Activated T-cell treated with anti-CD3 and anti-CD28 coated beads, Interleukin-2, amount 50 U/mL, for 72 hours (primary cell): ENCODE data around the gene TRAM2. TPM values are rescaled to one million over a fixed set of nuclear protein-coding genes. Genes with fewer than 3 reads are reported as not detected.
A peak's percentile ranks its signal among the peaks of the same experiment; 100 is the strongest.

ENCODE experiments used
- ATAC-seq, 2 donors: fragments of 150-1000 bp; cut with Tn5 transposase; replicated peaks in 1 of 2; 2 replicates each; pipeline ENCODE4 v1.10.0; 2021; ENCODE audit warnings: moderate library complexity in 2 of 2, mild to moderate bottlenecking in 1 of 2
- DNase-seq, 2 donors: peaks; one replicate each; pipeline ENCODE4 v3.0.0; 2021 to 2022; ENCODE audit warnings: mixed read lengths in 1 of 2
- H3K27ac Mint-ChIP-seq: one replicate; pipeline ENCODE4 v1.8.0; 2022; ENCODE audit warnings: mild to moderate bottlenecking, moderate library complexity, mixed read lengths
- H3K27me3 Mint-ChIP-seq: one replicate; pipeline ENCODE4 v1.8.0; 2022; ENCODE audit warnings: low read depth, mixed read lengths
- H3K36me3 Mint-ChIP-seq, 2 donors: one replicate each; pipeline ENCODE4 v1.8.0; 2022; ENCODE audit warnings: mixed read lengths in 2 of 2, mild to moderate bottlenecking in 1 of 2; ENCODE audit not compliant: insufficient read depth in 2 of 2
- H3K4me1 Mint-ChIP-seq: one replicate; pipeline ENCODE4 v1.8.0; 2022; ENCODE audit warnings: low read depth, mixed read lengths
- H3K4me3 Mint-ChIP-seq, 2 donors: one replicate each; pipeline ENCODE4 v1.8.0; 2022; ENCODE audit warnings: mild to moderate bottlenecking in 2 of 2, mixed read lengths in 2 of 2, moderate library complexity in 2 of 2
- H3K9me3 Mint-ChIP-seq, 2 donors: one replicate each; pipeline ENCODE4 v1.8.0; 2022; ENCODE audit warnings: mixed read lengths in 2 of 2
- total RNA-seq, 2 donors: library from RNA; stranded (reverse); gene quantifications; one replicate each; pipeline ENCODE4 v1.2.3, GENCODE V29; 2022

TRAM2 gene
- total RNA-seq, 2 donors from 2014 or later, result 4.9 to 5.2 TPM

GRCh38 chr6:52603000-52603795 lies 26.3 kb upstream of the TRAM2 start:
- no peaks in the 10 kb centered on the region for H3K36me3 Mint-ChIP-seq
- peaks cover 7% of the 10 kb centered on the region for H3K27me3 Mint-ChIP-seq
- peaks cover 9% of the 10 kb centered on the region for H3K4me1 Mint-ChIP-seq
- no peak overlapping the region for H3K27ac Mint-ChIP-seq
- H3K4me3 Mint-ChIP-seq, result no peak overlapping the region
- DNase-seq, result no peak
- H3K9me3 Mint-ChIP-seq, result peaks cover 2% of the 10 kb centered on the region in 2 donors
- peak; percentile 20 to 38 for ATAC-seq

- Mint-ChIP-seq H3K4me3 (no peak overlapping the region), H3K9me3 (no peaks in the 10 kb centered on the region), H3K36me3 (no peaks in the 10 kb centered on the region), H3K4me1 (peaks cover 24% of the 10 kb centered on the region), H3K27ac (no peak overlapping the region), H3K27me3 (no peaks in the 10 kb centered on the region)
- DNase-seq, result no peak
- no peak for ATAC-seq
Observed at GRCh38 chr6:52598824-52599190, 21.9 kb upstream of the TRAM2 start.

GRCh38 chr6:52598123-52598823 lies 21.4 kb upstream of the TRAM2 start:
- H3K4me1 Mint-ChIP-seq, result peaks cover 19% of the 10 kb centered on the region
- H3K27ac Mint-ChIP-seq, result no peak overlapping the region
- DNase-seq (peak; percentile 21 to 30), ATAC-seq (peak; percentile 50 to 58)
- H3K4me3 Mint-ChIP-seq, result no peak overlapping the region
- no peaks in the 10 kb centered on the region for H3K36me3 Mint-ChIP-seq
- H3K9me3 Mint-ChIP-seq, result no peaks in the 10 kb centered on the region
- no peaks in the 10 kb centered on the region for H3K27me3 Mint-ChIP-seq

- H3K27ac Mint-ChIP-seq, result no peak overlapping the region
- DNase-seq (no peak), ATAC-seq (no peak)
- no peaks in the 10 kb centered on the region for H3K9me3 Mint-ChIP-seq
- peaks cover 15% of the 10 kb centered on the region for H3K4me1 Mint-ChIP-seq
- no peaks in the 10 kb centered on the region for H3K36me3 Mint-ChIP-seq
- no peaks in the 10 kb centered on the region for H3K27me3 Mint-ChIP-seq
- no peak overlapping the region for H3K4me3 Mint-ChIP-seq
Observed at GRCh38 chr6:52597738-52598122, 20.9 kb upstream of the TRAM2 start.

- H3K9me3 Mint-ChIP-seq, result no peaks in the 10 kb centered on the region
- H3K36me3 Mint-ChIP-seq, result no peaks in the 10 kb centered on the region
- H3K4me3 Mint-ChIP-seq, result no peak overlapping the region
- no peak for DNase-seq
- no peak for ATAC-seq
- peaks cover 15% of the 10 kb centered on the region for H3K4me1 Mint-ChIP-seq
- no peaks in the 10 kb centered on the region for H3K27me3 Mint-ChIP-seq
- no peak overlapping the region for H3K27ac Mint-ChIP-seq
Observed at GRCh38 chr6:52596371-52597028, 19.6 kb upstream of the TRAM2 start.

GRCh38 chr6:52595796-52596130 lies 18.9 kb upstream of the TRAM2 start:
- Mint-ChIP-seq H3K9me3 (no peaks in the 10 kb centered on the region), H3K36me3 (no peaks in the 10 kb centered on the region), H3K4me3 (no peak overlapping the region), H3K4me1 (peaks cover 15% of the 10 kb centered on the region), H3K27ac (no peak overlapping the region), H3K27me3 (no peaks in the 10 kb centered on the region)
- no peak for DNase-seq
- no peak for ATAC-seq

- H3K9me3 Mint-ChIP-seq, result no peaks in the 10 kb centered on the region
- H3K4me1 Mint-ChIP-seq, result peaks cover 15% of the 10 kb centered on the region
- H3K27me3 Mint-ChIP-seq, result no peaks in the 10 kb centered on the region
- H3K27ac Mint-ChIP-seq, result no peak overlapping the region
- peak; percentile 36 to 70 for ATAC-seq
- no peak for DNase-seq
- no peaks in the 10 kb centered on the region for H3K36me3 Mint-ChIP-seq
- no peak overlapping the region for H3K4me3 Mint-ChIP-seq
Observed at GRCh38 chr6:52595000-52595795, 18.3 kb upstream of the TRAM2 start.

GRCh38 chr6:52594221-52594620 lies 17.4 kb upstream of the TRAM2 start:
- Mint-ChIP-seq H3K36me3 (no peaks in the 10 kb centered on the region), H3K9me3 (no peaks in the 10 kb centered on the region), H3K27me3 (no peaks in the 10 kb centered on the region), H3K4me1 (peaks cover 15% of the 10 kb centered on the region), H3K4me3 (no peak overlapping the region), H3K27ac (no peak overlapping the region)
- ATAC-seq, result no peak
- DNase-seq, result no peak

GRCh38 chr6:52591832-52592231 lies 15.0 kb upstream of the TRAM2 start:
- H3K4me1 Mint-ChIP-seq, result peaks cover 15% of the 10 kb centered on the region
- H3K36me3 Mint-ChIP-seq, result no peaks in the 10 kb centered on the region
- DNase-seq (no peak), ATAC-seq (no peak)
- H3K27ac Mint-ChIP-seq, result no peak overlapping the region
- H3K9me3 Mint-ChIP-seq, result no peaks in the 10 kb centered on the region
- H3K4me3 Mint-ChIP-seq, result no peak overlapping the region
- H3K27me3 Mint-ChIP-seq, result no peaks in the 10 kb centered on the region

GRCh38 chr6:52590152-52590891 lies 13.5 kb upstream of the TRAM2 start:
- Mint-ChIP-seq H3K9me3 (no peaks in the 10 kb centered on the region), H3K4me3 (no peak overlapping the region), H3K27ac (no peak overlapping the region), H3K36me3 (no peaks in the 10 kb centered on the region), H3K4me1 (peaks cover 7% of the 10 kb centered on the region), H3K27me3 (no peaks in the 10 kb centered on the region)
- ATAC-seq (no peak), DNase-seq (no peak)

- ATAC-seq (no peak), DNase-seq (no peak)
- Mint-ChIP-seq H3K4me3 (no peak overlapping the region), H3K9me3 (no peaks in the 10 kb centered on the region), H3K36me3 (no peaks in the 10 kb centered on the region), H3K27me3 (no peaks in the 10 kb centered on the region), H3K27ac (no peak overlapping the region), H3K4me1 (no peaks in the 10 kb centered on the region)
Observed at GRCh38 chr6:52588710-52589091, 11.8 kb upstream of the TRAM2 start.

GRCh38 chr6:52588087-52588709 lies 11.3 kb upstream of the TRAM2 start:
- ATAC-seq (no peak), DNase-seq (no peak)
- Mint-ChIP-seq H3K9me3 (no peaks in the 10 kb centered on the region), H3K4me1 (no peaks in the 10 kb centered on the region), H3K36me3 (no peaks in the 10 kb centered on the region), H3K4me3 (no peak overlapping the region), H3K27ac (no peak overlapping the region), H3K27me3 (no peaks in the 10 kb centered on the region)
